HG03139 (cell line): ENCODE measurements around the gene PCED1A.

Experiments
- ATAC-seq: cut with Tn5 transposase; IDR thresholded peaks from one replicate; pipeline ENCODE4 v1.9.1; 2021; ENCODE audit not compliant: unreplicated experiment

Gene PCED1A

GRCh38 chr20:2866236-2866635 lies 25.8 kb upstream of the PCED1A start:
- ATAC-seq: no peak

GRCh38 chr20:2865630-2866029 lies 25.2 kb upstream of the PCED1A start:
- ATAC-seq: no peak

DNA sequence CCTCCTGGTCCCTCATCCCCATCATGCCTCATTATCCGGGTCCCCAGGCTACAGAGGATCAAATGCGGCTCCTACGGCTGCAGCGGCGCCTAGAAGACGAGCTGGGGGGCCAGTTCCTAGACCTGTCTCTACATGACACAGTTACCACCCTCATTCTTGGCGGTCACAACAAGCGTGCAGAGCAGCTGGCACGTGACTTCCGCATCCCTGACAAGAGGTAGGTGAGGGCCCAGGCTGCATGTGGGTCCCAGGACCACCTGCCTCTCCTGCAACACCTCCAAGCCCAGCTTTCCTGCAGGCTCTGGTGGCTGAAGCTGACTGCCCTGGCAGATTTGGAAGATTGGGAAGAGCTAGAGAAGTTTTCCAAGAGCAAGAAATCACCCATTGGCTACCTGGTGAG lies 24.6 kb upstream of the PCED1A start:
- no peak for ATAC-seq

DNA sequence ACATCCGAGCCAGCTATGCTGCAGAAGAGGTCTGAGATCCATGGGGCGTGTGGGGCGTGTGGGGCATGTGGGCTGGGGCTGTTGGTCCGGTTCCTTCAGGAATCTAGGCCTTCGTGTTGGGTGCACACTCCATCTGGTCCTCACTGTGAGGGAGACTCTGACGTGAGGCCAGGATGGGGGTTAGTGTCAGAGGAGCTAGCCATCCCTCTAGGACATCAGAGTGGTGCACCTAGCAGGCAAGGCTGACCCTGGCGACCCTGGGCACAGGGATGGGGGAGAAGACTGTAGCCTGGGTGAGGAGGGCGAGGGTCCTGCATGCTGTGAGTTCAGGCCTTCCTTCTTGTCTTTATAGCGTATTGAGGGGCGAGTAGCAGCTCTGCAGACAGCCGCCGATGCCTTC lies 24.2 kb upstream of the PCED1A start:
- no peak for ATAC-seq

DNA sequence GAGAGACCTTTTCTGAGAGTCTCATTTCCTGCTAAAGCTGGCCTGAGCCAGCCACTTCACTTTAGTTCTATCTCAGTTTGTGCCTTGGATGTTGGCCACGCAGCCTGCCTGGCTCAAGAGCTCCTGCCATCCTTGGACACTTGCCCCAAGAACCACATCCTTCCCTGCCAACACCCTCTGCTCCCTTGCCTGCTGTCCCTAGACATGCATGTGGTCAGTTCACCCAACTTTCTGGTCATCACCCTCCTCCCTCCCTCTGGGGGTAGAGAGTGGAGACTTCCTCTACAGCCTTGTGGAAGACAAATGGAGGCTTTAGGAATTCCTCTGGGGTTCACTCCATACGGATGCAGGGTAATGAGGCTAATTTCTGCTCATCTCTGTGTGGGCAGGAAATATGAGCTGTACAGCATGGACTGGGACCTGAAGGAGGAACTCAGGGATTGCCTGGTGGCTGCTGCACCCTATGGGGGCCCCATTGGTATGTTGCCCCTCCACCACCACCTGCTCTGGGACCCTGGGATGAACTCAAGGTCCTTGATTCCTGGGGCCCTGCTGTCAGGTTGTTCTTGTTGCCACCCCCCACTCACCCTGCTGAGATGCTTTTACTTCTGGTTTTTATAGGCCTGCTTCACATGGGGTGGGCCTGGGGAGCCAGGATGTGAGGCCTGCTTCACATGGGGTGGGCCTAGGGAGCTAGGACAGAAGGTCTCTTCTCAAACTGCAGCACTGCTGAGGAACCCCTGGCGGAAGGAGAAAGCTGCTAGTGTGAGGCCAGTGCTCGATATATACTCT lies 19.1 kb upstream of the PCED1A start:
- no peak for ATAC-seq

GRCh38 chr20:2858591-2858990 lies 18.1 kb upstream of the PCED1A start:
- no peak for ATAC-seq

DNA sequence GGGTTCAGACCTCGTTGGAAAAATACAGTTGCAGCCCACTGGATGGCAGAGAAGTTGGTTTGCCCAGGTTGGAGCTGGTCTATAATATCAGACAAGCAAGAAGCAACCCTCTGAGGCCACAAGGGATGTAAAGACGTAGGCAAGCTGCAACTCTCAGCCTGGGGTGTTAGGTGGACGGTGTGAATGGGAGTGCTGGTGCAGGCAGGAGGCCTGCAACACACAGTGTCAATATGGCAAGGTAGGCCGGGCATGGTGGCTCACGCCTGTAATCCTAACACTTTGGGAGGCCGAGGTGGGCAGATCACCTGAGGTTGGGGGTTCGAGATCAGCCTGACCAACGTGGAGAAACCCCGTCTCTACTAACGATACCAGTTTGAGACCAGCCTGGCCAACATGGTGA lies 10.6 kb upstream of the PCED1A start:
- ATAC-seq: no peak

DNA sequence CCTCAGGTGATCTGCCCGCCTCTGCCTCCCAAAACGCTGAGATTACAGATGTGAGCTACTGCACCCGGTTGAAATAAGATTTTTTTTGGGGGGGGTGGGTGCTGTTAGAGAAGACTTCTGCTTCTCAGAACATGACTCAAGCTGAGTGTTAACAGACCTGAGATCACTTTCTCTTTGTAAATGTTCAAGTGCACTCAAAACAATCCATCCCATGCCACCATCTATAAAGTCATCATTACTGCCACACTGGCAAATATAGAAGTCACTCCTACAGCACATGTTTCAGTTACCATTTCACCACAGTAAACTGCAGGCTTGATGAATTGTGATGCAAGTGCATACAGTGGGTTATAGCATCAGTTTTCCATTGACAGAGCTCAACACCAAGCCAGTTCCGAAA lies 9.1 kb upstream of the PCED1A start:
- no peak for ATAC-seq

GRCh38 chr20:2847802-2848201 lies 7.3 kb upstream of the PCED1A start:
- no peak for ATAC-seq

- ATAC-seq: no peak
Observed at GRCh38 chr20:2846698-2847097, 6.2 kb upstream of the PCED1A start.

- no peak for ATAC-seq
Observed at GRCh38 chr20:2845607-2846006, 5.2 kb upstream of the PCED1A start.

GRCh38 chr20:2840967-2841531 lies 594 bp upstream of the PCED1A start:
- peak; percentile 28 for ATAC-seq

DNA sequence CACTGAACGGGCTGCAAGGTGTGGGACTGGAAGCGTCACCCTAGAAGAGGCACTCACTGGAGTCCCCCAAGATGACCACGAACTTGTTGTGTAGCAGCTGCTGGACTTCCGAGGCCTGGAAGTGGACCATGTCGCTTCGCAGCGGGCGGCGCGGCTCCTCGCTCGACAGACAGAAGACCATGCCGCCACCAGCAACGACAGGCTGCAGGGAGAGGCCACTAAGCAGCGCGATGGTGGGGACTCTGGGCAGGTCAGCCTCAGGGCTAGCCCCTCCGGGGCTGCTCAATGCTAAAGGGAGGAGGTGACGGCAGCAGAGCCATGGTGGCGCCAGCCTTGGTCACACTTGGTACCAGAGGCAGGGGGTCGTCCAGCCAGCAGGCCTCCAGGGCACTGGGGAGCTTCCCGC lies 720 bp downstream of the PCED1A start:
- no peak for ATAC-seq

GRCh38 chr20:2838847-2839671 lies 1.4 kb downstream of the PCED1A start:
- no peak for ATAC-seq

- no peak for ATAC-seq
Observed at GRCh38 chr20:2838170-2838797, 2.2 kb downstream of the PCED1A start.

GRCh38 chr20:2837221-2837960 lies 3.1 kb downstream of the PCED1A start:
- no peak for ATAC-seq

DNA sequence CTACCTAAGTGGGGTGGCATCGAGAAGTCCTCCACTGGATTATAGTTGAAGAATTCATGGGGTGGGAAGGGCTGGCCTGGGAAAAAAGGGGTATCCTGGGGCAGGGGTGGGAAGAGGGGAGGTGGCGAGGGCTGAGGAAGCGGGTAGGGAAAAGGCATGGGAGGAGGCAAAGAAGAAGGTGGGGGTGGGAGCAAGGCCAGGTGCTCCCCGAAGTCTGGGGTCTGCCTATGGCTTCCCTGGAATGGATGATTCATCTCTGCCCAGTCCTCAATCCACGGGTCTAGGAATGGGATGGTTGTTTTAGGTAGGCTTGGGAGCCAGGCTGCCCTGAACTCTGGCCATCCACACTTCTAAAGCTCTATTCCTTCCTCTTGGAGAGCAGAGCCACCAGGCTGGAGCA lies 4.4 kb downstream of the PCED1A start:
- no peak for ATAC-seq

DNA sequence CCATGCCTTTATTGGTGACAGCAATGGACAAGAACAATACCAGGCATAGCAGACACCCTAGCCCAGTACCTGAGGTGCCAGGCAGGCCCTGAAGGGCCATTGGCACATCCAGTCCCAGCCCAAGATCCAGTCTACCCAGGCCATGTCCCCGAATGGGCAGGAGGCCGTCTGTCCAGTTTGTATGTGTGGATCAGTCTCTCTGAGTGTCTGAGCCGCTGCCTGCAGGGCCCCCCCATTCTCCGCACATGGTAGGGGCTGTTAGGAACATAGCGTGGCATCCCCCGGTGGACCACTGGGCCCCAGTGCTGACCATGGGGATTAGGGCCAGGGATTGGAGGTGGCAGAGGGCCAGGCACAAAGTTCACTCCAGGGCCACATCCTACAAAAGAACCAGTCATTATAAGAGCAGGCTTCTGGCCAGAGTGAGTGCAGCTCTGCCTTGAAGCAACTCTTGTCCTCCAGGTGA lies 5.1 kb downstream of the PCED1A start:
- no peak for ATAC-seq

DNA sequence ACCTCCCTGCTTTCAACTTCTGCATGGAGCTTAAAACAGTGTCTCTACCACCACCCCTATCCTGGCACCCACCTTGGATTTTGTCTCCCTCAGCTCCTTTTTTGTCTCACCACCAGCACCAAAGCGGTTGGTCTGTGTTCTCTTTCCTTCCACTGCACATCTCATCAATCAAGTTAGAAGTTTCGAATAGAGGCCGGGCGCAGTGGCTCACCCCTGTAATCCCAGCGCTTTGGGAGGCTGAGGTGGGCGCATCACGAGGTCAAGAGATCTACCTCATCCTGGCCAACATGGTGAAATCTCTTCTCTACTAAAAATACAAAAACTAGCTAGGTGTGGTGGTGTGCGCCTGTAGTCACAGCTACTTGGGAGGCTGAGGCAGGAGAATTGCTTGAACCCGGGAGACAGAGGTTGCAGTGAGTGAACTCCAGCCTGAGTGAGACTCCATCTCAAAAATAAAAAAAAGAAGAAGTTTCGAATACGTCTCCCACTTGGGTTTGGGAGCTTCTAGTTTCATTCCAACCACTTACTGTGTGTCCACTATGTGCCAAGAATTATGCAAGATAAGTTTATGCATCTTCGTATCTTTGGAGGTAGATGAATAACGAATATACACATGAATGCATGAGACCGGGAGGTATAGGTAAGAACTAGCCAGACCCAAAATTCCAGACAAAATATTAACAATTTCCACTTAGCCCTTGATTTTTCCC lies 5.9 kb downstream of the PCED1A start:
- ATAC-seq: no peak

DNA sequence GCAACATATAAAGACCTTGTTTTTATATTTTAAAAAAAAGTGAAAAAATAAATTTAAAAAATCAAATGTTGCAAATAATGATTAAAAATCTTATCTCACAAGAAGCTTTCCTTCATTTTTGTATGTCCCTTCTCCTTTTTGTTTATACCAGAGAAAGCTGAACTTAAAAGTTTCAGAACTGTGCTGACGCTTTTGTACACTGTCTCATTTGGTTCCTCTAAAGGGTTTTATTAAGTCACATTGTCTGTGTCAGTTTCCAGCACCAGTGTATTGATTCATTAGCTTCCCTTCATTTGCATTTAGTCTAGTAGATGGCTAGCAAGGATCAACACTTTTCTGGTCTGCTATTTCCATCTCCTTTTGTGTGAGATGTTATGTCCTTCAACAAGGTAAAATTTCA lies 6.7 kb downstream of the PCED1A start:
- no peak for ATAC-seq
